Measurements from ENCODE around the gene COL4A4. TPM values are rescaled to one million over a fixed set of nuclear protein-coding genes. Genes with fewer than 3 reads are reported as not detected.

The COL4A4 gene
- total and polyA plus RNA-seq, 8 donors: 0.75 to 5.7 (median 3.6) TPM

GRCh38 chr2:226973816-226974215, 190.2 kb downstream of the COL4A4 start:
- no peak for FAIRE-seq
- no peak for ATAC-seq
- TF ChIP-seq CTCF (IDR thresholded peaks at IDR 0.05): no peak
- intact Hi-C loops (cut with DNase I): no loop called here
- DNase-seq: no peak
- no peak overlapping the region for H3K4me3 ChIP-seq
- no peaks in the 10 kb centered on the region for H3K4me1 ChIP-seq
- no peak overlapping the region for H3K27ac ChIP-seq
- H3K36me3 ChIP-seq: no peaks in the 10 kb centered on the region
- H3K27me3 ChIP-seq: no peaks in the 10 kb centered on the region
- no peaks in the 10 kb centered on the region for H3K9me3 ChIP-seq
- 93 to 95% methylated on average over 10 of the region's 10 CpGs for WGBS, 2 donors

GRCh38 chr2:226971770-226972169, 192.2 kb downstream of the COL4A4 start:
- no peak overlapping the region for H3K27ac ChIP-seq
- H3K4me1 ChIP-seq: no peaks in the 10 kb centered on the region
- H3K9me3 ChIP-seq: no peaks in the 10 kb centered on the region
- ATAC-seq (no peak), FAIRE-seq (no peak), DNase-seq (no peak)
- TF ChIP-seq CTCF (IDR thresholded peaks at IDR 0.05): no peak
- 96 to 100% methylated on average over 4 of the region's 4 CpGs for WGBS, 2 donors
- H3K4me3 ChIP-seq: no peak overlapping the region
- H3K27me3 ChIP-seq: no peaks in the 10 kb centered on the region
- intact Hi-C loops (cut with DNase I): no loop called here
- no peaks in the 10 kb centered on the region for H3K36me3 ChIP-seq

GRCh38 chr2:226971084-226971483, 192.9 kb downstream of the COL4A4 start:
- no peaks in the 10 kb centered on the region for H3K36me3 ChIP-seq
- FAIRE-seq (no peak), DNase-seq (no peak), ATAC-seq (no peak)
- no peak for TF ChIP-seq CTCF (IDR thresholded peaks at IDR 0.05)
- no peaks in the 10 kb centered on the region for H3K9me3 ChIP-seq
- H3K4me1 ChIP-seq: no peaks in the 10 kb centered on the region
- intact Hi-C loops (cut with DNase I): no loop called here
- H3K27ac ChIP-seq: no peak overlapping the region
- no peak overlapping the region for H3K4me3 ChIP-seq
- no peaks in the 10 kb centered on the region for H3K27me3 ChIP-seq
- WGBS, 2 donors: 90 to 93% methylated on average over 6 of the region's 6 CpGs

- no peak for TF ChIP-seq CTCF (IDR thresholded peaks at IDR 0.05)
- ATAC-seq (no peak), DNase-seq (no peak), FAIRE-seq (no peak)
- intact Hi-C loops (cut with DNase I): no loop called here
- Histone ChIP-seq H3K4me1 (no peaks in the 10 kb centered on the region), H3K27ac (no peak overlapping the region), H3K36me3 (no peaks in the 10 kb centered on the region), H3K4me3 (no peak overlapping the region), H3K9me3 (no peaks in the 10 kb centered on the region), H3K27me3 (no peaks in the 10 kb centered on the region)
- 72 to 75% methylated on average over 3 of the region's 3 CpGs for WGBS, 2 donors
Measured at GRCh38 chr2:226970362-226970761, 193.6 kb downstream of the COL4A4 start.

- Histone ChIP-seq H3K27ac (no peak overlapping the region), H3K9me3 (no peaks in the 10 kb centered on the region), H3K27me3 (no peaks in the 10 kb centered on the region), H3K4me1 (no peaks in the 10 kb centered on the region), H3K36me3 (no peaks in the 10 kb centered on the region), H3K4me3 (no peak overlapping the region)
- ATAC-seq (no peak), DNase-seq (no peak), FAIRE-seq (no peak)
- intact Hi-C loops (cut with DNase I): no loop called here
- no peak for TF ChIP-seq CTCF (IDR thresholded peaks at IDR 0.05)
- WGBS, 2 donors: 79 to 87% methylated on average over 6 of the region's 6 CpGs
Measured at GRCh38 chr2:226969417-226970080, 194.5 kb downstream of the COL4A4 start.

All from pancreas (tissue), 10 donors.